ENCODE measurements around the gene ATP1B1. TPM values are rescaled to one million over a fixed set of nuclear protein-coding genes. Genes with fewer than 3 reads are reported as not detected.

The ATP1B1 gene
- total and polyA plus RNA-seq, 9 donors = 35.8 to 130 (median 81.0) TPM

DNA sequence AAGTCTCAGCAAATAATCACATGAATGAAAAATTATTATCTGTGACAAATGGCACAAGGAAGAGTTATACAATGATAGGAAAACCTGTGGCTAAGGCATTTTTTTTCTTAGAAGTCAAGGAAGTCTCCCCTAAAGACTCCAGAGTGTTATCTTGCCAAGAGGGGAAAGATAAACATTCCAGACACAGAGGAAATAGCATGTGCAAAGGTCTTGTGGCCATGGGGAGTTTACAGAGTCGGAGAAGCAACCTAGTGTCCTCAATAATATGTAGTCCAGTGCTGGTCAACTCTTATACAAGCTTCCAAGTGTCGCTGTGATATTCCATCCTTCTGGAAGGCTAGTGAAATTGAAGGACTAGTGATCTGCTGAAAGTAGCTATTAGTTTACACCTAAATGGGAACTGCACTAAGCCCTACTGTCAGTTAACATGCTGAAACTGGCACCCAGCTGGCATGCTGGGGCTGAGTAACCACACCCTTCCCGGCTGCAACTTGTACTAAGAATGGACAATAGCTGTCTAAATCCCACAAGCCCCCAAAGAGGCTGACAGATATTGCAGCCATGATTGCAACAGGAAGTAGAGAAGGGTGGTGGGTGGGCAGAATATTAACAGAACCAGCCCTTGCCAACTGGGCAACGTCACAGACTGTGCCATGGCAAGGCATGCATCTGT is 11.5 kb upstream of the ATP1B1 start:
- DNase-seq = no peak
- TF ChIP-seq EP300 (IDR thresholded peaks at IDR 0.05) = no peak
- TF ChIP-seq, protein P1, sequence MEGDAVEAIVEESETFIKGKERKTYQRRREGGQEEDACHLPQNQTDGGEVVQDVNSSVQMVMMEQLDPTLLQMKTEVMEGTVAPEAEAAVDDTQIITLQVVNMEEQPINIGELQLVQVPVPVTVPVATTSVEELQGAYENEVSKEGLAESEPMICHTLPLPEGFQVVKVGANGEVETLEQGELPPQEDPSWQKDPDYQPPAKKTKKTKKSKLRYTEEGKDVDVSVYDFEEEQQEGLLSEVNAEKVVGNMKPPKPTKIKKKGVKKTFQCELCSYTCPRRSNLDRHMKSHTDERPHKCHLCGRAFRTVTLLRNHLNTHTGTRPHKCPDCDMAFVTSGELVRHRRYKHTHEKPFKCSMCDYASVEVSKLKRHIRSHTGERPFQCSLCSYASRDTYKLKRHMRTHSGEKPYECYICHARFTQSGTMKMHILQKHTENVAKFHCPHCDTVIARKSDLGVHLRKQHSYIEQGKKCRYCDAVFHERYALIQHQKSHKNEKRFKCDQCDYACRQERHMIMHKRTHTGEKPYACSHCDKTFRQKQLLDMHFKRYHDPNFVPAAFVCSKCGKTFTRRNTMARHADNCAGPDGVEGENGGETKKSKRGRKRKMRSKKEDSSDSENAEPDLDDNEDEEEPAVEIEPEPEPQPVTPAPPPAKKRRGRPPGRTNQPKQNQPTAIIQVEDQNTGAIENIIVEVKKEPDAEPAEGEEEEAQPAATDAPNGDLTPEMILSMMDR (IDR thresholded peaks at IDR 0.05) = no peak
- no peak for TF ChIP-seq POLR2A (IDR thresholded peaks at IDR 0.05)
- Histone ChIP-seq H3K9me3 (no peaks in the 10 kb centered on the region), H3K27me3 (no peaks in the 10 kb centered on the region), H3K4me1 (ENCODE audit: insufficient read depth) (no peaks in the 10 kb centered on the region), H3K36me3 (no peaks in the 10 kb centered on the region), H3K27ac (no peak overlapping the region), H3K4me3 (no peak overlapping the region)
- 74 to 82% (median 78%) methylated on average over 4 of the region's 4 CpGs for WGBS, 3 donors
- intact Hi-C loops (cut with DNase I) = no loop called here

DNA sequence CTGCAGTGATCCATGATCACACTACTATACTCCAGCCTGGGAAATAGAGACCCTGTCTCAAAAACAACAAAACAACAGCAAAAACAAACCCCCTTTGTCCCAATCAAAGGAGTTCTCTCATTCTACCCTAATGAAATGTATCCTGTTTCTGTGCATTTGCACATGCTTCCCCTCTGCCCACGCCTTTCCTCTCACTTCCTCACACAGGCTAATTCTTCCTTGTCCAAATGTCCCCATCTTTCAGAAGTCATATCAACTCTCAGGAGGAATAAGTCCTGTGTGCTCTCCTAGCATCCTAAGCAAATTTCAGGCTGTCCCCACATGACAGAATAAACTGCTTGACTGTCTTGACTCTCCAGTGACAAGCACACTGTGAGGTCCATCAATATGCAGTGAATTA is 8.1 kb upstream of the ATP1B1 start:
- Histone ChIP-seq H3K4me1 (ENCODE audit: insufficient read depth) (no peaks in the 10 kb centered on the region), H3K36me3 (no peaks in the 10 kb centered on the region), H3K4me3 (no peak overlapping the region), H3K27ac (no peak overlapping the region), H3K27me3 (no peaks in the 10 kb centered on the region), H3K9me3 (no peaks in the 10 kb centered on the region)
- whole genome bisulfite sequencing, 3 donors = 89 to 97% (median 93%) methylated on average over 1 of the region's 1 CpG
- intact Hi-C loops (cut with DNase I) = no loop called here
- DNase-seq = no peak
- TF ChIP-seq, protein P1 (IDR thresholded peaks at IDR 0.05) = no peak
- TF ChIP-seq POLR2A (IDR thresholded peaks at IDR 0.05) = no peak
- TF ChIP-seq EP300 (IDR thresholded peaks at IDR 0.05) = no peak

DNA sequence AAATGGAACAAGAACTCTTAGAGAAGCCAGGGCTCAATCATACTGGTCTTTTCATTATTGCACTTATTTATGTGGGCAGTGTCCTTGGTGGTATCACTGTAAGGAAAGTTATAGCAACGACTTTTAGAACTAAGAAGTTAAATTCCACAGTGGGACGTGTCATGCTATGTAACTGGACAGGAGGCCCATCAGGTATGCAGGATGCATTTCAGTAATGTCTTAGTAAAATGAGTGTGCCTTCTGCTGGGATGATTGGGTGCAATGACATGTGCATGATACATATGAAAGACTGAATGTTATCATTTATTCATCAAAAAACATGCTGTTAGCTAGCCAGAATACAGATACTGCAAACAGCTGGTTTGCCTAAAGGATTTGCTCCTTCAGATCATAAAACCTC is 6.9 kb upstream of the ATP1B1 start:
- Histone ChIP-seq H3K27me3 (no peaks in the 10 kb centered on the region), H3K27ac (no peak overlapping the region), H3K36me3 (no peaks in the 10 kb centered on the region), H3K4me1 (ENCODE audit: insufficient read depth) (no peaks in the 10 kb centered on the region), H3K9me3 (no peaks in the 10 kb centered on the region), H3K4me3 (no peak overlapping the region)
- no peak for DNase-seq
- WGBS, 3 donors = 45 to 64% (median 56%) methylated on average over 2 of the region's 2 CpGs
- intact Hi-C loops (cut with DNase I) = no loop called here
- TF ChIP-seq POLR2A (IDR thresholded peaks at IDR 0.05) (no peak), EP300 (IDR thresholded peaks at IDR 0.05) (no peak)
- TF ChIP-seq, protein P1 (IDR thresholded peaks at IDR 0.05) = no peak

DNA sequence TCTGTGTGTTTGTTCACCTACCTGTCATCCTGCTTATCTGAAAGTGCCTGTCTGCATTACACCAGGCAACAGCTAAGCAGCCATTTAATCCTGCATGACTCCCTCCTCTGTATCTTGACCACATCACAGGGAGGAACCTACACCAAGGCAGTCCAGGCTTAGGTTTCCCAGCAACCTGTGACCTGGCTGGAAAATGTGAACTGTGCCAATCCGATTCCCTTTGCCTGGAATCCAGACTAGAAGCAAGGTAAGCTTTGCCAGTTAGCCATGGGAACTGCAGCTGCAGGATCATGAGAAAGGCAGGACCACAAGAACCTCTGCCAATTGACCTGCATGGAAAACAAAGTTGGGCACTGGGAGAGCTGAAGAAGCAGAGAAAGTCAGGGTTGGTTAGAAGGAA is 6.3 kb upstream of the ATP1B1 start:
- Histone ChIP-seq H3K9me3 (no peaks in the 10 kb centered on the region), H3K36me3 (no peaks in the 10 kb centered on the region), H3K27ac (no peak overlapping the region), H3K4me3 (no peak overlapping the region), H3K4me1 (ENCODE audit: insufficient read depth) (no peaks in the 10 kb centered on the region), H3K27me3 (no peaks in the 10 kb centered on the region)
- no peak for DNase-seq
- WGBS, 3 donors = 75 to 85% (median 79%) methylated on average over 1 of the region's 1 CpG
- TF ChIP-seq, protein P1 (IDR thresholded peaks at IDR 0.05) = no peak
- no peak for TF ChIP-seq POLR2A (IDR thresholded peaks at IDR 0.05)
- TF ChIP-seq EP300 (IDR thresholded peaks at IDR 0.05) = no peak
- intact Hi-C loops (cut with DNase I) = loop anchor here in 2 of 4 donors (10.0 kb wide), 2 partner anchors 385 to 495 kb away; partner anchors contain the start of gene SLC19A2 (in 1 of the 2)
